Effector memory CD4-positive, alpha-beta T cell (primary cell): Measurements from ENCODE around the gene CDKL1.

Experiments
- DNase-seq, 3 donors: peaks; one replicate each; pipeline ENCODE4 v3.0.0-alpha.2; 2020
- H3K27ac ChIP-seq: 2 replicates; pipeline ENCODE4 v1.7.0; 2013; ENCODE audit warnings: mild to moderate bottlenecking, low read length, moderate library complexity; ENCODE audit not compliant: insufficient read depth, poor library complexity, severe bottlenecking
- H3K27me3 ChIP-seq: replicated peaks from 2 replicates; pipeline ENCODE4 v1.7.0; 2013; ENCODE audit warnings: mild to moderate bottlenecking, low read length; ENCODE audit not compliant: insufficient read depth, control insufficient read depth, poor library complexity, severe bottlenecking
- H3K36me3 ChIP-seq: 2 replicates; pipeline ENCODE4 v1.7.0; 2013; ENCODE audit warnings: mild to moderate bottlenecking, low read length, moderate library complexity; ENCODE audit not compliant: control insufficient read depth, insufficient read depth
- H3K4me1 ChIP-seq: 2 replicates; pipeline ENCODE4 v1.7.0; 2013; ENCODE audit warnings: low read length, mild to moderate bottlenecking; ENCODE audit not compliant: control insufficient read depth, insufficient read depth, poor library complexity, severe bottlenecking
- H3K4me3 ChIP-seq: 2 replicates; pipeline ENCODE4 v1.7.0; 2013; ENCODE audit warnings: low read length, low read depth, mild to moderate bottlenecking; ENCODE audit not compliant: insufficient read depth, poor library complexity, severe bottlenecking
- H3K9me3 ChIP-seq: 2 replicates; pipeline ENCODE4 v1.7.0; 2013; ENCODE audit warnings: mild to moderate bottlenecking, low read length, moderate library complexity; ENCODE audit not compliant: control insufficient read depth

The CDKL1 gene

GRCh38 chr14:50389668-50390441 lies 6.8 kb downstream of the CDKL1 start:
- Histone ChIP-seq H3K36me3 (no peaks in the 10 kb centered on the region), H3K27ac (no peak overlapping the region), H3K4me1 (no peaks in the 10 kb centered on the region), H3K4me3 (no peak overlapping the region), H3K9me3 (no peaks in the 10 kb centered on the region), H3K27me3 (no peaks in the 10 kb centered on the region)
- no peak for DNase-seq

- H3K4me1 ChIP-seq = no peaks in the 10 kb centered on the region
- H3K4me3 ChIP-seq = no peak overlapping the region
- no peak for DNase-seq
- H3K36me3 ChIP-seq = no peaks in the 10 kb centered on the region
- no peaks in the 10 kb centered on the region for H3K9me3 ChIP-seq
- H3K27ac ChIP-seq = no peak overlapping the region
- no peaks in the 10 kb centered on the region for H3K27me3 ChIP-seq
These were observed 8.3 kb downstream of the CDKL1 start for GRCh38 chr14:50388256-50388931.

DNA sequence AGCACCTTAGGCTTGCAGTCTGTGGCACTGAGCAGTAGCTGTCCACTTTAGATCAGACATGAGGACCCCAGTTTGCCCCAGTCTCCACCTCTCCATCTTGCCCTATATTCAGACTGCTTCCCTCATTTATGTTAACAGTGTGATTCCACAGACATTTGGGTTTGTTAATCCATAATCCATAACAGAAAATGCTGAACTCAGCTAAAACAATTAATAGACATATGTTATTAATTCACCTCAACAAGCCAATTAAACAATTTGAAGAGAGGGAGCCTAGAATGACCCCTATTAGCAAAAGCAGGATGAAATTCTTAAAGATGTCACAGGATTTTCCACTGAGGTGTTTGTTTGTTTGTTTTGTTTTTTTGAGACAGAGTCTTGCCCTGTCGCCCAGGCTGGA lies 9.1 kb downstream of the CDKL1 start:
- Histone ChIP-seq H3K9me3 (no peaks in the 10 kb centered on the region), H3K27me3 (no peaks in the 10 kb centered on the region), H3K36me3 (no peaks in the 10 kb centered on the region), H3K4me3 (no peak overlapping the region), H3K4me1 (no peaks in the 10 kb centered on the region), H3K27ac (no peak overlapping the region)
- DNase-seq = no peak

DNA sequence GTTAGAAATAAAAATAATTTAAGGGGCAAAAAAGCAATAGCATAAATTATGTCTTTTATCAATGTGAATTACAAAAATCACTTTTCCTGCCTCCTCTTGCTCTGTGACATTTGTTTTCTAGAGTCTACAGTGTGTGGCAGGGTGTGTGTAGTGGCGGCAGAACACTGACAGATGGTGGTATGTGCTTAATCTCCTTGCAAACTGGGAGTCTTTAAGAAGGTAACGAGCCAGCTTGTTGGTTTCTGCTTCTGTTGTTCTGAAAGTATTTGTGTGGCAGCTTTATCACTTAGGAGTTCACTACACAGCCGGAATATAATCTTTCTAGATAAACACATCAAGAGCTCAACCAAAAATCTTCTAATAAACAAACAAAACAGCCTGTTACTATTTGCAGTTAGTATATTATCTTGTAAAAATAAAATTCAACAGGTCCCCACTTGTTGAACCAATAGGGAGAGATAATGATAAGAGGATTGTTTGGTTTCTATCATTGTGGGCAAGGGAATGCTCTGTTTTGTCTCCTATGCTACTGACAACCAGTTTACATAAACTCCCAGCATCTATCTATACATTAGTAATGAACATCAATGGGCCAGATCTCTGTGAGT lies 13.0 kb downstream of the CDKL1 start:
- Histone ChIP-seq H3K4me3 (no peak overlapping the region), H3K27me3 (no peaks in the 10 kb centered on the region), H3K9me3 (no peaks in the 10 kb centered on the region), H3K27ac (no peak overlapping the region), H3K36me3 (no peaks in the 10 kb centered on the region), H3K4me1 (no peaks in the 10 kb centered on the region)
- no peak for DNase-seq

DNA sequence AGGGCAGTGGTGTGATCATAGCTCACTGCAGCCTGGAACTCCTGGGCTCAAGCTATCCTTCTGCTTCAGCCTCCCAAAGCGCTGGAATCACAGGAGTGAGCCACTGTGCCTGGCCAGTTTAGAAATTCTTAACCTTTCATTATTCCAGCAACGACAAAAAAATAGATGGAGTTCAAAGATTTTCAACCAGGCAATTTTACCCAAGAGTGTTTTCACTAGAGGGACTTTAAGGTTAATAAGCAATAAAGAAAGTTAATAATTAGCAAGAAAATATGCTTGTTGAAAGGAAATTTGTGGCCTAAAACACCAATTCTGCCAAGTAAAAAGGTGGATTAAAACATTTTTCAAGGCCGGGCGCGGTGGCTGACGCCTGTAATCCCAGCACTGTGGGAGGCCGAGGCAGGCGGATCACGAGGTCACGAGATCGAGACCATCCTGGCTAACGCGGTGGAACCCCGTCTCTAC lies 14.8 kb downstream of the CDKL1 start:
- no peak overlapping the region for H3K27ac ChIP-seq
- H3K4me1 ChIP-seq = no peaks in the 10 kb centered on the region
- no peak for DNase-seq
- H3K36me3 ChIP-seq = no peaks in the 10 kb centered on the region
- no peak overlapping the region for H3K4me3 ChIP-seq
- H3K27me3 ChIP-seq = no peaks in the 10 kb centered on the region
- no peaks in the 10 kb centered on the region for H3K9me3 ChIP-seq

DNA sequence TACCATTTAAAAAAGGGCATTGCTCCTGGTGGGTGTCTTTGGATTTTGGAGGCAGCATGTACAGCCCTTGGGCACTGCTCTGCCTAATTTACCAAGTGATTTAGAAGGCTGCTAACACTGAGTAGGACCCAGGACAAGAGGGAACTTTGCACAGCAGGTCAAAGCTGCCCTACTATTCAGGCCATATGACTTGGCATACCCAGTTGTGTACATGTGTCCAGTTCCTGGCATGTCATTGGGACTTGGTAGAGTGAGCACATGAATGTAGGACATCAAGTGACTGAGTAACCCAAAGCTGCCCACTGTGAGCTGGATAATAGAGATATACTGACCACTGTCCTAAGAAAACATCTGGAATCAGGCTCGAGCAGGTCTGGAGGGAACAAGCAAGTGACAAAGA lies 15.7 kb downstream of the CDKL1 start:
- no peak for DNase-seq
- Histone ChIP-seq H3K4me1 (no peaks in the 10 kb centered on the region), H3K4me3 (no peak overlapping the region), H3K27ac (no peak overlapping the region), H3K9me3 (no peaks in the 10 kb centered on the region), H3K27me3 (no peaks in the 10 kb centered on the region), H3K36me3 (no peaks in the 10 kb centered on the region)

DNA sequence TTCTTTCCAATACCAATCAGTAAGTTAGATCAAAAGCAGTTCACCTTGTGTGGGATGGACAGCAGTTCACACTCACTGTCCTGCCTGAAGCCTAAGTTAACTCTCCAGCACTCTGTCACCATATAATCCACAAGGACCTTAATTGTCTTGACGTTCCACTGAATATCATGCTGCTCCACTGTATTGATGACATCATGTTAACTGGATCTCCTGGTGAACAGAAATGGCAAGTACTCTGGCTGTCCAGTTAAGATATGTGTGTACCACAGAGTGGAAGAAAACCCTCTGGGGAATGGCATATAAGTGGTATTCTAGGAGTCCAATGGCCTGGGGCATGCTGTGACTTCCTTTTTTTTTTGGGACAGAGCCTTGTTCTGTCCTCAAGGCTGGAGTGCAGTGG lies 16.2 kb downstream of the CDKL1 start:
- Histone ChIP-seq H3K9me3 (no peaks in the 10 kb centered on the region), H3K27me3 (no peaks in the 10 kb centered on the region), H3K36me3 (no peaks in the 10 kb centered on the region), H3K27ac (no peak overlapping the region), H3K4me3 (no peak overlapping the region), H3K4me1 (no peaks in the 10 kb centered on the region)
- no peak for DNase-seq

DNA sequence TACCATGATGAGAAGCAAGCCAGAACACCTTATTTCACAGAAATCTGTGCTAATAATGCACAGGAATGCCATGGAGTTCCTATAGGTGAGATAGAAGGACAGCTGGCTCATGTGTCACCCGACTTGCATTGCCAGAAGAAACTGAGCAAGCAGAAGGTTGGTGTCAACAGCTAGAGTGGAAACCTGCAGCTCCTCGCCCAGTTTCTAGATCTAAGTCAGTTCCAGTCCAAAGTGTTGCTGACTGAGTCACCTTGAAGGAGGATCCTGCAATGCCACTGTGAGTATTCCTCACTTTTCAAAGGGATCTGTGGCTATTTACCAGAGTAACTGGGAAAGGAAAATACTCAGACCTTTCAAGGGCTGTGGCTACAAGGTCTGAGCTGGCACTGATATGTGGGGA lies 17.1 kb downstream of the CDKL1 start:
- Histone ChIP-seq H3K9me3 (no peaks in the 10 kb centered on the region), H3K4me1 (no peaks in the 10 kb centered on the region), H3K27me3 (no peaks in the 10 kb centered on the region), H3K4me3 (no peak overlapping the region), H3K27ac (no peak overlapping the region), H3K36me3 (no peaks in the 10 kb centered on the region)
- DNase-seq = no peak

DNA sequence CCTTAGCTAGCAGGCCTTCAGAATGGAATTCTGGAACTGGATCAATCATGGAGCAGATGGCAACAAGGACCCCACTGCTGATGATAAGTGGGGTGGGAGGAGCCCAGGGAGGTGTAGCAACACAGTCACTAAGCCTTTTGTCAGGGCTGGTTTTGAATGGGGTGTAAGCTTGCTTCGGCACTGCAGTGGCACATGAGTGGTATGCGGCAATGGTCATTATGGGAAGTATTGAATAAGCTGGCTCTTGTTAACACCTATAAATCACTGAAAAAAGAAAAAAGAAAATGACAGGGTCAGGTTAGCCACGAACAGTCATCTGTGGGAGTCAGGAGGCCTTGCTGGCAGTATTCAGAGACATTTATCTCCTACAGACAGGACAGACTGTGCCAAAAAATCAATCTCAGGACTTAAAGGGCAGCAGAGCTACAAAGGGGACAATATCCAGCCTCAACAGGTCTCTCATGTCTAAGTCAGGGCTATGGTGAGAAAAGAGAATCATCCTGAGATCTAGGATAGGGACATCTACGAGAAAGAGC lies 19.1 kb downstream of the CDKL1 start:
- Histone ChIP-seq H3K9me3 (no peaks in the 10 kb centered on the region), H3K27ac (no peak overlapping the region), H3K36me3 (no peaks in the 10 kb centered on the region), H3K4me1 (no peaks in the 10 kb centered on the region), H3K27me3 (no peaks in the 10 kb centered on the region), H3K4me3 (no peak overlapping the region)
- no peak for DNase-seq

DNA sequence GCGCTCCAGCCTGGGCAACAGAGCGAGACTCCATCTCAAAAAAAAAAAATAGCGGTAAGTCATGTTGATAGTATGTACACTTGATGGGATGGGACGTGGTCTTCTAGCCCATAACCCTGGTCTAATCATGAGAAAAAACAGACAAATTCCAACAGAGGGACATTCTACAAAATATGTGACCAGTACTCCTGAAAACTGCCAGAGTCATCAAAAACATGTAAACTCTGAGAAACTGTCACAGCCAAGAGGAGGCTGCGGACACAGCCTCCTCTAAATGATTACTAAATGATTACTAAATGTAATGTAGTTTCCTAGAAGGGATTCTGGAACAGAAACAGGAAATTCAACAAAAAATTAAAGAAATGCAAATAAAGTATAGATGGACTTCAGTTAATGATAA lies 20.9 kb downstream of the CDKL1 start:
- H3K27me3 ChIP-seq = no peaks in the 10 kb centered on the region
- no peak for DNase-seq
- H3K4me3 ChIP-seq = no peak overlapping the region

More for the DNA sequence above, 20.9 kb downstream of the CDKL1 start:
- no peaks in the 10 kb centered on the region for H3K4me1 ChIP-seq
- H3K27ac ChIP-seq = no peak overlapping the region
- no peaks in the 10 kb centered on the region for H3K9me3 ChIP-seq
- H3K36me3 ChIP-seq = no peaks in the 10 kb centered on the region
